ENCODE results near the gene ADAMTS3. TPM values are rescaled to one million over a fixed set of nuclear protein-coding genes. Genes with fewer than 3 reads are reported as not detected.

ADAMTS3 gene
- total RNA-seq, 1 donor from 2014 or later = 1.1 TPM

DNA sequence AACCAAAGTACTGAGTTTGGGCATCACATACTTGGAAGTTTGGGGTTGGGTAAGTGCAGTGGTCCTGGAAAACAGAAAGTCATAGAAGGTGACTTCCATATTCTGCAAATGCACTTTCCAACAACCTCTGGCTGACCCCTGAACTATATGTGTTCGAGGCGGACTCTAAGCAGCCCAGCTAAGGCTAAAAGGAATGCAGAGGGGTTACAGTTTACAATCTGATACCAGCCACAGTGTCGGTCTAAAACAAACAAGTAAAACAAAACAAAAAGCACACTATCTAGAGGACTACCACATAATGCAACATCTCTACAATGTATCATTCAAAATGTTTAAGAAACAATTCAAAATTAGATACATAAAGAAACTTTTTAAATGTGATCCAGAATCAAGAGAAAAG is 185.6 kb downstream of the ADAMTS3 start:
- Histone ChIP-seq H3K27ac (no peak overlapping the region), H3K4me1 (no peaks in the 10 kb centered on the region), H3K36me3 (no peaks in the 10 kb centered on the region), H3K4me3 (no peak overlapping the region), H3K9me3 (no peaks in the 10 kb centered on the region), H3K27me3 (ENCODE audit: low read depth) (no peaks in the 10 kb centered on the region)
- TF ChIP-seq, protein P1, sequence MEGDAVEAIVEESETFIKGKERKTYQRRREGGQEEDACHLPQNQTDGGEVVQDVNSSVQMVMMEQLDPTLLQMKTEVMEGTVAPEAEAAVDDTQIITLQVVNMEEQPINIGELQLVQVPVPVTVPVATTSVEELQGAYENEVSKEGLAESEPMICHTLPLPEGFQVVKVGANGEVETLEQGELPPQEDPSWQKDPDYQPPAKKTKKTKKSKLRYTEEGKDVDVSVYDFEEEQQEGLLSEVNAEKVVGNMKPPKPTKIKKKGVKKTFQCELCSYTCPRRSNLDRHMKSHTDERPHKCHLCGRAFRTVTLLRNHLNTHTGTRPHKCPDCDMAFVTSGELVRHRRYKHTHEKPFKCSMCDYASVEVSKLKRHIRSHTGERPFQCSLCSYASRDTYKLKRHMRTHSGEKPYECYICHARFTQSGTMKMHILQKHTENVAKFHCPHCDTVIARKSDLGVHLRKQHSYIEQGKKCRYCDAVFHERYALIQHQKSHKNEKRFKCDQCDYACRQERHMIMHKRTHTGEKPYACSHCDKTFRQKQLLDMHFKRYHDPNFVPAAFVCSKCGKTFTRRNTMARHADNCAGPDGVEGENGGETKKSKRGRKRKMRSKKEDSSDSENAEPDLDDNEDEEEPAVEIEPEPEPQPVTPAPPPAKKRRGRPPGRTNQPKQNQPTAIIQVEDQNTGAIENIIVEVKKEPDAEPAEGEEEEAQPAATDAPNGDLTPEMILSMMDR (IDR thresholded peaks at IDR 0.05) = no peak
- intact Hi-C loops (cut with DNase I) = no loop called here
- no peak for DNase-seq
- ATAC-seq = no peak

DNA sequence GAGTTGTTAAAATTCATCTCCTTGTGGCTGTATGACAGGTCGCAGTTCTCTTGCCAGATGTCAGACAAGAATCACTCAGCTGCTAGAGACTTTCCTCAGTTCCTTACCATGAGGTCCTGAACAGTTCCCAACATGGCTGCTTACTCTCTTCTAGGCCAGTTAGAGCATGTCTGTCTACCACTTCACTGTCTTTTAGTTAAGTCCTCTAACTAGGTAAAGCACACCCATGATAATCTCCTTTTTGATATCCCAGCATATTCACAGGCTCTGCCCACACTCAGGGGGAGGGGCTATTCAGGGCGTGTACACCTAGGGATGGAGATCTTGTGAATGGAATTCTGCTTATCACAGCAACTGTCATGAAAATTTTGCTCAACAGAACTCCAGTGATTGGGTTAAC is 190.1 kb downstream of the ADAMTS3 start:
- Histone ChIP-seq H3K36me3 (no peaks in the 10 kb centered on the region), H3K27ac (no peak overlapping the region), H3K4me1 (peaks cover 5% of the 10 kb centered on the region), H3K27me3 (ENCODE audit: low read depth) (no peaks in the 10 kb centered on the region), H3K4me3 (no peak overlapping the region), H3K9me3 (no peaks in the 10 kb centered on the region)
- DNase-seq = no peak
- intact Hi-C loops (cut with DNase I) = no loop called here
- ATAC-seq = no peak
- TF ChIP-seq, protein P1 (IDR thresholded peaks at IDR 0.05) = no peak

DNA sequence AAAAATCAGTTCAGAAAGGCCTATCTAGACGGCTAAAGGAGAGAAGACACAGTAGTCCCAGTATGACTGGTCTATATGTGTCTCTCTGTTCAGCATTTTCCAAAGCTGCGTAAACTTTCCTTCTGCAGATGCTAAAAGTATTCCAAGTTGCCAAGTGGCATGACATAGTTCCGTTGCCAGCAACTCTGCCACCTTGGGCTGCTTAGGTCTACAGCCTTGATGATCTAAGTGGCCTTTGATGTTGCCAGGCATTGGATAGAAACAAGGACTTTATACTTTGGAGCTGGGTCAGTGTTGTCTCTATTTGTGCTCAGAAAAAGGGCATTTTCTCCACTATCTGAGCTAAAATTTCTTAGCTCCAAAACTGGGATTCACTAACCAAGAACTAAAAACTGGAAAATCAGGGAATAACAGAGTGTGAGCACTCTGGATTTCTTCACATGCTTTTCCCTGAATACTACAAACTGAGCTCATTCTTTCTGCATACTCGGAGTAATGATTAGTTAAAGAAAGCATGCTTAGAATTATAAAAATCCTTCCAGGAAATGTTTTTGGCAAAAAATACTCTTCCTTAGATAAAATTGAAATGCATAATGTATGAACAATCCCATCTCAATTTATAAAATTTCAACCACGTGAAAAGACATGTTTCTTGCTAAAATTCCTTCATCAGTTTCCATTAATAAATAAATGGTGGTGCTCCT is 191.4 kb downstream of the ADAMTS3 start:
- Histone ChIP-seq H3K27me3 (ENCODE audit: low read depth) (no peaks in the 10 kb centered on the region), H3K4me1 (peaks cover 5% of the 10 kb centered on the region), H3K36me3 (no peaks in the 10 kb centered on the region), H3K4me3 (no peak overlapping the region), H3K9me3 (no peaks in the 10 kb centered on the region), H3K27ac (no peak overlapping the region)
- ATAC-seq = no peak
- intact Hi-C loops (cut with DNase I) = no loop called here
- no peak for DNase-seq
- TF ChIP-seq, protein P1 (IDR thresholded peaks at IDR 0.05) = no peak

- Histone ChIP-seq H3K36me3 (no peaks in the 10 kb centered on the region), H3K27me3 (ENCODE audit: low read depth) (no peaks in the 10 kb centered on the region), H3K27ac (no peak overlapping the region), H3K9me3 (no peaks in the 10 kb centered on the region), H3K4me3 (no peak overlapping the region), H3K4me1 (peaks cover 5% of the 10 kb centered on the region)
- TF ChIP-seq, protein P1 (IDR thresholded peaks at IDR 0.05) = no peak
- intact Hi-C loops (cut with DNase I) = no loop called here
- ATAC-seq (no peak), DNase-seq (no peak)
These were observed 192.1 kb downstream of the ADAMTS3 start for GRCh38 chr4:72376901-72377300.

GRCh38 chr4:72375073-72375736 is 193.8 kb downstream of the ADAMTS3 start:
- intact Hi-C loops (cut with DNase I) = no loop called here
- H3K36me3 ChIP-seq = no peaks in the 10 kb centered on the region
- H3K9me3 ChIP-seq = no peaks in the 10 kb centered on the region
- H3K4me1 ChIP-seq = peaks cover 5% of the 10 kb centered on the region
- DNase-seq = no peak
- TF ChIP-seq, protein P1 (IDR thresholded peaks at IDR 0.05) = no peak
- H3K27me3 ChIP-seq (ENCODE audit: low read depth) = no peaks in the 10 kb centered on the region
- no peak for ATAC-seq
- no peak overlapping the region for H3K27ac ChIP-seq
- no peak overlapping the region for H3K4me3 ChIP-seq
